Measurements from ENCODE around the gene ZMPSTE24. TPM values are rescaled to one million over a fixed set of nuclear protein-coding genes. Genes with fewer than 3 reads are reported as not detected.

The ZMPSTE24 gene
- polyA plus RNA-seq, 2 donors: 14.4 to 18.7 TPM

DNA sequence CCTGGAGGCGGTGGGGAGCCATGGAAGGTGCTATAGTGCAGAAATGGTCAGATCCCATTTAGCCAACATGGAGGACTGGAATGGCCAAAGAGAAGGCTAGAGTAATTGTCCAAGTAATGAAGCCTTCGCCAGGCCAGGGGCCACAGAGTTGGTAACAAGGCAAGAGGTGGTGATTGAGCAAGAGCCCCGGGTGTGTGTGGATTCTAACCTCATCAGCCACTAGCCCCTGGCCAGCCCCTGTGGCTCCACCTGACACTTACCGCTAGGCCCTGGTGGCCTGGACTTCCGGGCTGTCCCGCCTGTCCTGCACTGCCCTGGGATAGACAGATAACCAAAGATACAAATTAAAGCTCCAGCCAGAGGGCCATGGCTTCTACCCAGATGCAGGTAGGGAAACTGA, 49.1 kb downstream of the ZMPSTE24 start:
- Histone ChIP-seq H3K4me3 (ENCODE audit: low read depth in 1 of 2, low read length in 2 of 2) (no peak overlapping the region), H3K27ac (ENCODE audit: low read depth in 2 of 2, low read length in 1 of 2) (no peak overlapping the region), H3K9me3 (ENCODE audit: control insufficient read depth in 2 of 2, insufficient read depth in 1 of 2, low read depth in 1 of 2, low read length in 1 of 2) (no peaks in the 10 kb centered on the region), H3K36me3 (ENCODE audit: control insufficient read depth in 2 of 2, insufficient read depth in 2 of 2, low read length in 1 of 2) (no peaks in the 10 kb centered on the region), H3K4me1 (ENCODE audit: control insufficient read depth in 2 of 2, insufficient read depth in 2 of 2, low read length in 1 of 2) (peaks cover 0 to 3% of the 10 kb centered on the region in 2 donors), H3K27me3 (ENCODE audit: control insufficient read depth in 1 of 2, insufficient read depth in 2 of 2, low read length in 2 of 2) (no peaks in the 10 kb centered on the region)
- 92 to 94% methylated on average over 6 of the region's 6 CpGs for WGBS, 2 donors

DNA sequence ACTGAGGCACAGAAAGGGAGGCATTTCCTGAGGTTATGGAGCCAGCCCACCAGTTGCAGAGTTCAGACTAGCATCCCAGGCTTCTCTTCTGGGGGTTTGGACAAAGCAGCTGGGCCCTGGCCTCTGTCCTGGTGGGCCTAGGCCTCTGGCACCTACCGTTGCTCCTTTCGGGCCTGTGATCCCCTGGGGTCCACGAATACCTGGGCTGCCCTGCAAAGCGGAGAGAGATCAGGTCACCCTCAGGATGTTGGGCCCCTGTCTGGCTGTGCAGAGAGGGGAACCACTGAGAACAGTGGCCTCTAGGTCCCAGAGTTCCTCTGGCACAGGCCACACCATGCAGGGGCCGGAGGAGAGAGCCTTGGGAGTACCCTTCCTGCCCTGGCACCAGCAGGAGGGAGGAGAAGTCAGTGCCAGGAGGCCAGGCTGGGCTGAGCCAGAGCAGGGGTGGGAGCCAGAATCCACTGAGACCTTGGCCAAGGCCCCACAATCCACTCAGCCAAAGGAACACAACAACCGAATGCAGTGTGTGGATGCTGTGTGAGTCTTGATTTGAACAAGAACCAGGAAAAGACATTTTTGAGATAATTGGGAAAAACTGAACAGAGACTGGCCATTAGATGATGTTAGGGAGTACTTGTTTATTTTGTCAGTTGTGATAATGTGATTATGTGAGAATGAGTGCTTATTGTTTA, 50.1 kb downstream of the ZMPSTE24 start:
- Histone ChIP-seq H3K36me3 (ENCODE audit: control insufficient read depth in 2 of 2, insufficient read depth in 2 of 2, low read length in 1 of 2) (no peaks in the 10 kb centered on the region), H3K9me3 (ENCODE audit: control insufficient read depth in 2 of 2, insufficient read depth in 1 of 2, low read depth in 1 of 2, low read length in 1 of 2) (no peaks in the 10 kb centered on the region), H3K27me3 (ENCODE audit: control insufficient read depth in 1 of 2, insufficient read depth in 2 of 2, low read length in 2 of 2) (no peaks in the 10 kb centered on the region), H3K27ac (ENCODE audit: low read depth in 2 of 2, low read length in 1 of 2) (no peak overlapping the region), H3K4me3 (ENCODE audit: low read depth in 1 of 2, low read length in 2 of 2) (no peak overlapping the region), H3K4me1 (ENCODE audit: control insufficient read depth in 2 of 2, insufficient read depth in 2 of 2, low read length in 1 of 2) (peaks cover 0 to 3% of the 10 kb centered on the region in 2 donors)
- 67 to 78% methylated on average over 6 of the region's 6 CpGs for WGBS, 2 donors

DNA sequence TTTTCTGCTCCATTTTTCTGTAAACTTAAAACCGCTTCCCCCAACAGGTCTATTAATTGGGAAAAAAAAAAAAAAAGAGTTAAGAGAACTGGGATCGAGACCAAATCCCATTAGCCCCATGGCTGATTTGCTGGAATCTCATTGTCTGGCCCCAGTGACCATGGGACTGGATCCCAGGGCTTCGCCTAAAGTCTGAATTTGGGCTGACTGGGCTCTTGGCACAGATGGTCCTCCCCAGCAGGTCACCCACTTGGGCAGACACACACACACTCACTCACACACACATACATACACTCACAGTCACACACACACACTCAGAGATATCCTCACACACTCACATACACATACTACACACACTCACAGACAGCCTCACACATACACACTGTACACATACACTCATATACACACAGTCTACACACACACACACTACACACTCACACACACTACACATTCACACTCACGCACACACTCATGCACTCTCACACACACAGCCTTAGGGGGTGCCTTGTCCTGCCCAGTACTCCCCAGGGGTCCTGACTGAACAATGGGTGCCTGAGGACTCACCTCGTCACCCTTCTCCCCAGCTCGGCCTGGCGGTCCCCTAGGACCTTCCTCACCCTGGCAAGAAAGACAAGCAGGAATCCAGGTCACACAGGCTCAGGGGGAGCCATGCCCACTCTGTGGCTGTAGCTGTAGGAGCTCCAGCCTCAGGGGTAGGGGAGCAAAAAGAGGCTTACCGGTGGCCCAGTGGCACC, 51.5 kb downstream of the ZMPSTE24 start:
- H3K27me3 ChIP-seq (ENCODE audit: control insufficient read depth in 1 of 2, insufficient read depth in 2 of 2, low read length in 2 of 2): no peaks in the 10 kb centered on the region
- peaks cover 0 to 3% of the 10 kb centered on the region in 2 donors for H3K4me1 ChIP-seq (ENCODE audit: control insufficient read depth in 2 of 2, insufficient read depth in 2 of 2, low read length in 1 of 2)
- no peaks in the 10 kb centered on the region for H3K9me3 ChIP-seq (ENCODE audit: control insufficient read depth in 2 of 2, insufficient read depth in 1 of 2, low read depth in 1 of 2, low read length in 1 of 2)
- H3K4me3 ChIP-seq (ENCODE audit: low read depth in 1 of 2, low read length in 2 of 2): no peak overlapping the region
- no peak overlapping the region for H3K27ac ChIP-seq (ENCODE audit: low read depth in 2 of 2, low read length in 1 of 2)
- no peaks in the 10 kb centered on the region for H3K36me3 ChIP-seq (ENCODE audit: control insufficient read depth in 2 of 2, insufficient read depth in 2 of 2, low read length in 1 of 2)
- WGBS, 2 donors: 77 to 85% methylated on average over 8 of the region's 8 CpGs

DNA sequence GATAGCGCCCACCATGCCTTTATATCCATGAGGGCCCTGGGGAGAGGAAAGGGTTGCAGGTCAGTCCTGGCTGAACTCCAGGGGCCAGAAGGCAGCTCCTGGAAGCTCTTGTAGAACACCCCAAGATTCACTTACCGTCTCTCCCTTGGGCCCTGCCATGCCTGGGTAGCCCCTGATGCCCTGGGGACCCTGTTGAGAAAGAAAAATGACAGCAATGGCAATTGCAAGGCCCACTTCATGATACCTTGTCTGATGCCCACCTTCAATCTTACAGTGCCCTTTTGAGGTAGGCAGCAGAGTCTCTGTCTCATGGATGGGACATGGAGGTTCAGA, 52.1 kb downstream of the ZMPSTE24 start:
- peaks cover 0 to 3% of the 10 kb centered on the region in 2 donors for H3K4me1 ChIP-seq (ENCODE audit: control insufficient read depth in 2 of 2, insufficient read depth in 2 of 2, low read length in 1 of 2)
- H3K27ac ChIP-seq (ENCODE audit: low read depth in 2 of 2, low read length in 1 of 2): no peak overlapping the region
- no peaks in the 10 kb centered on the region for H3K27me3 ChIP-seq (ENCODE audit: control insufficient read depth in 1 of 2, insufficient read depth in 2 of 2, low read length in 2 of 2)
- H3K4me3 ChIP-seq (ENCODE audit: low read depth in 1 of 2, low read length in 2 of 2): no peak overlapping the region
- no peaks in the 10 kb centered on the region for H3K9me3 ChIP-seq (ENCODE audit: control insufficient read depth in 2 of 2, insufficient read depth in 1 of 2, low read depth in 1 of 2, low read length in 1 of 2)
- no peaks in the 10 kb centered on the region for H3K36me3 ChIP-seq (ENCODE audit: control insufficient read depth in 2 of 2, insufficient read depth in 2 of 2, low read length in 1 of 2)
- 92 to 99% methylated on average over 2 of the region's 2 CpGs for WGBS, 2 donors

DNA sequence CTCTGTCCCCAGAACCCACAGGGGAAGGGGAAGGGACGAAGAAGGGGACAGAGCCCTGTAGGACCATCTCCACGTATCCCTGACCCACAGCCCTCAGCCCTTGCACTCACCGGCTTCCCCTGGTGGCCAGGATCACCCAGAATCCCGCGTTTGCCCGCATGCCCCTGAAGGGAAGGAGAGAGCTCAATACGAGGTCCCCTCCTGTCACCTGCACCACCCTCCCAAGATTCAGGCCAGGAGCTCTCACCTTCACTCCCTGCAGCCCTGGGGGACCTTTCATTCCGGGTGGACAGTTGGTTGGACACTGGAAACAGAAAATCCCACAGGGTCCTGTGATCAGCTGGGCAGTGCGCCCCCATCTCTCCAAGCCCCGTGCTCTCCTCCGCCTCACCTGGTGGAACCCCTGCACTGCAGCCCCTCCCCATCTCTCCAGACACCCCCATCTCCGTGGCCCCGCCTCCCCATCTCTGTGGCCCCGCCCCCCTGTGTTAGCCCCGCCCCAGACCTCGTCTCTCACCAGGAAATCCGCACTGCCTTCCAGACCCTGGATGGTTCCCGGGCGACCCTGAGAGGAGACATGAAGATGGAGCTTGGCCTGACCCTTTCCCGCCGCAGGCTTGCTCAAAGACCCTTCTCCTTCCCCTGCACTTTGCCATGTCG, 53.1 kb downstream of the ZMPSTE24 start:
- no peaks in the 10 kb centered on the region for H3K9me3 ChIP-seq (ENCODE audit: control insufficient read depth in 2 of 2, insufficient read depth in 1 of 2, low read depth in 1 of 2, low read length in 1 of 2)
- H3K36me3 ChIP-seq (ENCODE audit: control insufficient read depth in 2 of 2, insufficient read depth in 2 of 2, low read length in 1 of 2): no peaks in the 10 kb centered on the region
- no peak overlapping the region for H3K4me3 ChIP-seq (ENCODE audit: low read depth in 1 of 2, low read length in 2 of 2)
- H3K27ac ChIP-seq (ENCODE audit: low read depth in 2 of 2, low read length in 1 of 2): no peak overlapping the region
- peaks cover 2 to 6% of the 10 kb centered on the region in 2 donors for H3K4me1 ChIP-seq (ENCODE audit: control insufficient read depth in 2 of 2, insufficient read depth in 2 of 2, low read length in 1 of 2)
- no peaks in the 10 kb centered on the region for H3K27me3 ChIP-seq (ENCODE audit: control insufficient read depth in 1 of 2, insufficient read depth in 2 of 2, low read length in 2 of 2)
- 86% methylated on average over 22 of the region's 22 CpGs for WGBS, 2 donors

DNA sequence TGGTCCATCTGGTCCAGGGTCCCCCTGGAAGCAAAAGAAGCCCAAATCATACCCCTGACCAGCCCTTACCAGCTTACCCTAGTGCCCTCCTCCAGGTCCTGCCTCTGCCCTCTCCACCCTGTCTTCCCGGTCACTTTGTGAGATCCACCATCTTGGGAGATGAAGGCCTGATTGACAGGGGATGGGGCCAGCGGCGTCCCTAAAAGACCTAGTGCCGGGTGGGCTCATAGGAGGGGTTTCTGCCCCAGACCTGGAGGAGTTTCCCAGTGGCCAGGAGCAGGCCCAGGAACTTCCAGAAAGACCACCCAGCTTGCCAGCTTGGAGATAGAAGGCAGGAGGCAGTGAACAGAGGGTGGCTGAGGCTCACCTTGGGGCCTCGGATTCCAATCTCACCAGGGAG, 53.7 kb downstream of the ZMPSTE24 start:
- 73 to 86% methylated on average over 5 of the region's 5 CpGs for WGBS, 2 donors
- Histone ChIP-seq H3K4me3 (ENCODE audit: low read depth in 1 of 2, low read length in 2 of 2) (no peak overlapping the region), H3K4me1 (ENCODE audit: control insufficient read depth in 2 of 2, insufficient read depth in 2 of 2, low read length in 1 of 2) (peaks cover 3 to 9% of the 10 kb centered on the region in 2 donors), H3K27ac (ENCODE audit: low read depth in 2 of 2, low read length in 1 of 2) (no peak overlapping the region), H3K36me3 (ENCODE audit: control insufficient read depth in 2 of 2, insufficient read depth in 2 of 2, low read length in 1 of 2) (no peaks in the 10 kb centered on the region), H3K9me3 (ENCODE audit: control insufficient read depth in 2 of 2, insufficient read depth in 1 of 2, low read depth in 1 of 2, low read length in 1 of 2) (no peaks in the 10 kb centered on the region), H3K27me3 (ENCODE audit: control insufficient read depth in 1 of 2, insufficient read depth in 2 of 2, low read length in 2 of 2) (no peaks in the 10 kb centered on the region)

DNA sequence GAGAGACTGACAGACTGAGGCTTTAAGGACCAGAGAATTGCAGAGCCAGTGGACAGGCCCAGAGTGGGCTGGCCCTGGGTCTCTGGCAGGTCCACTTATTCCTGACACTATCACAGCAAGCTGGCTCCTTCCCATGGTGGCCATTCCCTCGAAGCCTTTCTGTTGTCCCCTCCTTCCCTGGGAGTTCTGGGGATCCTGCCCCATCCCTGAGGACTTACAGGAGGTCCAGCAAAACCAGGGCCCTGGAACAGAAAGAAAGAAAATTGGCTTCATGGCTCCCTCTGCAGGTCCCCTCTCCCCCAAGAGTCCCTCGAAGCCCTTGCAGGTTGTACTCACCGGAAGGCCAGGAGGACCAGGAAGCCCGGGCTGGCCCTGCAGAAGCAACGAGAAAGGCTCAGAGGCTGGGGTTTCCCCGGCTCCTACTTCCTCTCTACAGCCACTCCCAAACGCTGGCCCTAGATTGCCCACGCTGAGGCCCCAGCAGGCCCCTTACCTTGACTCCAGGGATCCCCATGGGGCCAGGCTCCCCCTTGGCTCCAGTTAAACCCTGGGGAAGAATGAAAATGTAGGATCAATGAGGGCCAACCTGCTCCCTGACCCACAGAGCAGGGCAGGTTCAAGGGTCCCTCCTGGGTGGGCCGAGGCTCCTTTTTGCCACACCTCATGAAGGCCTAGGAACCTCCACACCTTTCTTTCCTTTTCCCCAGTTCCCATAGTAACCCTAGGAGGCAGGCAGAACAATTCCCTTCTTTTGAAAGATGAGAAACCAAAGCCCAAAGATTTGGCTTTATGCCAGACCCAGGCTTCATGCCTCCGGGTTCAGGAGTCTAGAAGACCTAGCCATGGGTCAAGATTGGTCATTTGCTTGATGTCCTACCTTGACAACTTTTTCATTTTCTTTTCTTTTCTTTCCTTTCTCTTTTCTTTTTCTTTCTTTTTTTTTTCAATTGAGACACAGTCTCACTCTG, 54.5 kb downstream of the ZMPSTE24 start:
- Histone ChIP-seq H3K4me1 (ENCODE audit: control insufficient read depth in 2 of 2, insufficient read depth in 2 of 2, low read length in 1 of 2) (peaks cover 8 to 9% of the 10 kb centered on the region in 2 donors), H3K27ac (ENCODE audit: low read depth in 2 of 2, low read length in 1 of 2) (no peak overlapping the region)
- 57 to 70% methylated on average over 10 of the region's 10 CpGs for WGBS, 2 donors

DNA sequence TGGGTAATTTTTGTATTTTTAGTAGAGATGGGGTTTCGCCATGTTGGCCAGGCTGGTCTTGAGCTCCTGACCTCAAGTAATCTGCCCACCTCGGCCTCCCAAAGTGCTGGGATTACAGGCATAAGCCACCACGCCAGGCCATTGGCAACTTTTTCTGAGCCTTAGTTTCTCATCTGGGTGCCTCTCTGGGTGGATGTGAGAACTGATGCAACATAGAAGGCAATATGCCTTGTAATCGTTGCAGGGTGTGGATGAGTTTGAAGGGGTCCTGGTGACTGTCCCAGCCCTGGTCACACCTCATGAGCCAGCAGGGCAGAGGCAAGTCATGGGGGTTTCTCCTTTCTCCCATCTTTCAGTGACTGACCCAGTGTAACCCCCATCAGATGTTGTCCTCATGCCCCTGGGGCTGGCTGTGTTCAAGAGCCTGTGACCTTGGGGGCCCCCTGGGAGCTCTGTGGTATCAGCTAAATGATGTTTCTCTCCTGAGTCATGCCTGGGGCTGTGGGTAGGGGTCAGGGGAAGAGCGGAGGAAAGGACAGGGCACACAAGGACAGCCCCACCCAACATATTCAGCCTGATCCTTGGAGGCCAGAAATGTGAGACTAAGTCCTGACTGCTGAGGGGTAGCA, 55.4 kb downstream of the ZMPSTE24 start:
- H3K4me3 ChIP-seq (ENCODE audit: low read depth in 1 of 2, low read length in 2 of 2): no peak overlapping the region
- no peaks in the 10 kb centered on the region for H3K27me3 ChIP-seq (ENCODE audit: control insufficient read depth in 1 of 2, insufficient read depth in 2 of 2, low read length in 2 of 2)
- H3K36me3 ChIP-seq (ENCODE audit: control insufficient read depth in 2 of 2, insufficient read depth in 2 of 2, low read length in 1 of 2): no peaks in the 10 kb centered on the region
- no peaks in the 10 kb centered on the region for H3K9me3 ChIP-seq (ENCODE audit: control insufficient read depth in 2 of 2, insufficient read depth in 1 of 2, low read depth in 1 of 2, low read length in 1 of 2)
- H3K27ac ChIP-seq (ENCODE audit: low read depth in 2 of 2, low read length in 1 of 2): no peak overlapping the region
- peaks cover 8 to 9% of the 10 kb centered on the region in 2 donors for H3K4me1 ChIP-seq (ENCODE audit: control insufficient read depth in 2 of 2, insufficient read depth in 2 of 2, low read length in 1 of 2)
- 91% methylated on average over 5 of the region's 5 CpGs for WGBS, 2 donors

More for the DNA sequence above, 54.5 kb downstream of the ZMPSTE24 start:
- no peaks in the 10 kb centered on the region for H3K27me3 ChIP-seq (ENCODE audit: control insufficient read depth in 1 of 2, insufficient read depth in 2 of 2, low read length in 2 of 2)
- H3K9me3 ChIP-seq (ENCODE audit: control insufficient read depth in 2 of 2, insufficient read depth in 1 of 2, low read depth in 1 of 2, low read length in 1 of 2): no peaks in the 10 kb centered on the region
- no peak overlapping the region for H3K4me3 ChIP-seq (ENCODE audit: low read depth in 1 of 2, low read length in 2 of 2)
- H3K36me3 ChIP-seq (ENCODE audit: control insufficient read depth in 2 of 2, insufficient read depth in 2 of 2, low read length in 1 of 2): no peaks in the 10 kb centered on the region
